Heart left ventricle (tissue), 16 donors: ENCODE results near the gene SRSF11. TPM values are rescaled to one million over a fixed set of nuclear protein-coding genes. Genes with fewer than 3 reads are reported as not detected.

Experiments
- ATAC-seq, 4 donors: fragments of 200-7000 bp; cut with Tn5 transposase; one replicate each; pipeline ENCODE4 v1.9.1; 2020 to 2022; ENCODE audit warnings: moderate library complexity in 4 of 4, mild to moderate bottlenecking in 3 of 4, moderate number of reproducible peaks in 1 of 4
- DNase-seq, 5 donors: peaks; one replicate each; pipeline ENCODE4 v3.0.0-alpha.2; 2020
- H3K27ac ChIP-seq, 12 donors: fragments of 200-600 bp; sonication (generic) in 4 of 12; one replicate each; pipeline versions ENCODE4 v1.5.0 to v1.8.0; 2016 to 2022; ENCODE audit warnings: mild to moderate bottlenecking in 2 of 12
- H3K27me3 ChIP-seq, 9 donors: fragments of 200-600 bp; sonication (generic) in 2 of 9; one replicate each; pipeline versions ENCODE4 v1.5.1 to v1.8.0; 2016 to 2022; ENCODE audit warnings: mild to moderate bottlenecking in 3 of 9
- H3K36me3 ChIP-seq, 9 donors: fragments of 200-600 bp; sonication (generic) in 2 of 9; one replicate each; pipeline versions ENCODE4 v1.5.0 to v1.8.0; 2018 to 2022; ENCODE audit warnings: mild to moderate bottlenecking in 2 of 9
- H3K4me1 ChIP-seq, 12 donors: fragments of 200-600 bp; sonication (generic) in 4 of 12; one replicate each; pipeline versions ENCODE4 v1.5.0 to v1.8.0; 2016 to 2022; ENCODE audit warnings: mild to moderate bottlenecking in 3 of 12
- H3K4me3 ChIP-seq, 12 donors: fragments of 200-600 bp; sonication (generic) in 4 of 12; one replicate each; pipeline versions ENCODE4 v1.5.0 to v1.8.0; 2017 to 2022; ENCODE audit warnings: mild to moderate bottlenecking in 9 of 12, moderate library complexity in 4 of 12
- H3K9me3 ChIP-seq, 12 donors: fragments of 200-600 bp; sonication (generic) in 4 of 12; one replicate each; pipeline versions ENCODE4 v1.5.0 to v1.8.0; 2016 to 2022; ENCODE audit warnings: mild to moderate bottlenecking in 1 of 12
- POLR2A ChIP-seq, 2 donors: fragments of 450-650 bp; IDR thresholded peaks; one replicate each; pipeline ENCODE4 v1.6.1; 2017; ENCODE audit warnings: antibody characterized with exemption in 2 of 2, mild to moderate bottlenecking in 2 of 2, moderate library complexity in 2 of 2
- WGBS, 4 donors: extraction: QIAGEN DNeasy Blood & Tissue Kit in 2 of 4; methylation state at CpG; one replicate each; pipeline versions ENCODE4 v1.1.5 to v1.1.7; 2013 to 2018; 5-methylcytosine and 5-hydroxymethylcytosine counted together
- intact Hi-C, 10 donors: fragments of 100-400 bp; cut with DNase I; formaldehyde crosslinking; loops; one replicate each; pipeline versions ENCODE4 v1.11.1 to v1.14.2; 2022
- polyA plus RNA-seq, 2 donors: library from polyadenylated mRNA; stranded (reverse); fragments of 200-250 nt; gene quantifications; one replicate each; pipeline ENCODE4 v1.2.3, GENCODE V29; 2013
- total RNA-seq, 9 donors: library from RNA; depleted of rRNA in 2 of 9; stranded (reverse); fragments of >200 nt in 2 of 9; fragmentation: NEBNext Ultra II Directional in 3 of 9; extraction: Animal tissue kit (Norgen Biotek cat#: 25700) in 3 of 9; gene quantifications; one replicate each; pipeline versions ENCODE4 v1.1.0 to v1.2.4, GENCODE V29; 2016 to 2023
- TF ChIP-seq, protein P1 (sequence below), 12 donors: fragments of 200-600 bp; sonication (generic) in 4 of 12; IDR thresholded peaks; one replicate each; pipeline versions ENCODE4 v1.5.0 to v1.8.0; 2018 to 2022; ENCODE audit warnings: antibody characterized with exemption in 12 of 12, mild to moderate bottlenecking in 5 of 12
- donor health status: ischemic (EF 13 %, LVEDD 7.1; RV severe dilation, severe dysfunction).
- donor health status: healthy with polysubstance abuse.
- donor health status: DM: no; HTN: yes; CAD: no.
- donor health status: DM: no; HTN: no; CAD: no.
- donor health status: ischemic (EF 25% LVEDD 6.9; RV normal size, moderate dysfunction).
- donor health status: ischemic (EF 25% LVEDD 5.7; RV mildly dilated, moderate dysfunction).
- donor health status: healthy.
- donor health status: DM: yes; HTN: yes; CAD: no.
- donor health status: ischemic (EF 35%, LVEDD 5.7; RV mildly dilated, moderate dysfunction).
- donor health status: nonischemic (EF 11% LVEDD 7.7; RV severe dilation, severe dysfunction).
- donor health status: DM: yes; HTN: yes; CAD: no.
- donor health status: PGD.
- donor health status: ischemic (EF 29% LVEDD 5.4; RV normal size, mild dysfunction).
- donor health status: nonischemic (EF 23%, LVEDD 6.1; RV moderate dilation, normal function).

SRSF11 gene
- total and polyA plus RNA-seq, 11 donors, result 27.9 to 73.2 (median 53.6) TPM

DNA sequence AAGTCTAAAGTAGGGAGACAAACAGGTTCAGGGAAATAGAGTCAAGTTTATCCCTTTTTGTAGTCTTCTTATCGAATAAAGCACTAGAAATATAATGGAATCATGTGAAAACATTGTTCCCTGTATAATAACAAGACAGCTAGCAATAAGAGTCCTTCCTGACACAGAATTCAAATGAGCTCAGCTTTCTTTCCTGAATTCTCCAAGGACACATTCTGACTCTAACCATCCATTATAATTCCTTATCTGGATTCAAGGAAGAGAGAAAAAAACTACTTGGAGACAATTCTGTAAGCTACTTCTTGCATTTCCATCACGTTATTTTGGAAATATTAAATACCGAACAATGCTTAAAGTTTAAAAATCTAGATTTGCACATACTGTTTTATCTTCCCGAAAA lies 74.6 kb downstream of the SRSF11 start:
- intact Hi-C loops, result no loop called here
- no peak for ATAC-seq
- H3K27ac ChIP-seq, result no peak overlapping the region
- no peaks in the 10 kb centered on the region for H3K27me3 ChIP-seq
- 77 to 91% (median 84%) methylated on average over 4 of the region's 4 CpGs for WGBS, 4 donors
- TF ChIP-seq, protein P1, sequence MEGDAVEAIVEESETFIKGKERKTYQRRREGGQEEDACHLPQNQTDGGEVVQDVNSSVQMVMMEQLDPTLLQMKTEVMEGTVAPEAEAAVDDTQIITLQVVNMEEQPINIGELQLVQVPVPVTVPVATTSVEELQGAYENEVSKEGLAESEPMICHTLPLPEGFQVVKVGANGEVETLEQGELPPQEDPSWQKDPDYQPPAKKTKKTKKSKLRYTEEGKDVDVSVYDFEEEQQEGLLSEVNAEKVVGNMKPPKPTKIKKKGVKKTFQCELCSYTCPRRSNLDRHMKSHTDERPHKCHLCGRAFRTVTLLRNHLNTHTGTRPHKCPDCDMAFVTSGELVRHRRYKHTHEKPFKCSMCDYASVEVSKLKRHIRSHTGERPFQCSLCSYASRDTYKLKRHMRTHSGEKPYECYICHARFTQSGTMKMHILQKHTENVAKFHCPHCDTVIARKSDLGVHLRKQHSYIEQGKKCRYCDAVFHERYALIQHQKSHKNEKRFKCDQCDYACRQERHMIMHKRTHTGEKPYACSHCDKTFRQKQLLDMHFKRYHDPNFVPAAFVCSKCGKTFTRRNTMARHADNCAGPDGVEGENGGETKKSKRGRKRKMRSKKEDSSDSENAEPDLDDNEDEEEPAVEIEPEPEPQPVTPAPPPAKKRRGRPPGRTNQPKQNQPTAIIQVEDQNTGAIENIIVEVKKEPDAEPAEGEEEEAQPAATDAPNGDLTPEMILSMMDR (IDR thresholded peaks at IDR 0.05), result no peak
- no peak for TF ChIP-seq POLR2A (IDR thresholded peaks at IDR 0.05)
- peaks cover 0 to 96% (median 84%) of the 10 kb centered on the region in 9 donors for H3K36me3 ChIP-seq
- no peak overlapping the region for H3K4me3 ChIP-seq
- no peaks in the 10 kb centered on the region for H3K4me1 ChIP-seq
- H3K9me3 ChIP-seq, result no peaks in the 10 kb centered on the region
- DNase-seq, result no peak

DNA sequence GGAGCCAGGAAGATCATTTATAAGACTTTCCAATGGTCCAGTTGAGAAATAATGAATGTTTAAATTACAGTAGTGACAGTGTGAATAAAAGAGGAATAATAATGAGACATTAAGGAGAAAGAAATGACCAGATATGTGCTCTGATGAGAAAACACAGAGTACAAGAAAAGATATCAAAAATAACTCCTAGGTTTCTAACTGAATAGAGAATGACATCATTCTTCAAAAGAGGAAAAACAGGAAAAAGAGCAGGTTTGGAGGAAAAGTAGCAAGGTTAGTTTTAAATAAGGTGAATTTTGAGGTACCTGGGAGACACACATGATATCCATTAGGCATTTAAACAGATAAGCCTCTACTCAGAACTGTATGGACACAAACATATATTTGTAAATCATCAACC lies 78.3 kb downstream of the SRSF11 start:
- intact Hi-C loops, result no loop called here
- H3K27ac ChIP-seq, result no peak overlapping the region
- TF ChIP-seq, protein P1 (IDR thresholded peaks at IDR 0.05), result no peak
- no peak for TF ChIP-seq POLR2A (IDR thresholded peaks at IDR 0.05)
- H3K4me1 ChIP-seq, result no peaks in the 10 kb centered on the region
- no peaks in the 10 kb centered on the region for H3K27me3 ChIP-seq
- H3K36me3 ChIP-seq, result peaks cover 0 to 74% (median 61%) of the 10 kb centered on the region in 9 donors
- ATAC-seq (no peak), DNase-seq (no peak)
- H3K4me3 ChIP-seq, result no peak overlapping the region
- H3K9me3 ChIP-seq, result no peaks in the 10 kb centered on the region

Other genes with a start within 250 kb of the SRSF11 start
- 10 to 100 TPM in 7 of 9 donors, 1 to 10 TPM in 2; 8.4 to 13.0 (median 11.2) TPM for gene LRRC40, start 15.8 kb upstream of the SRSF11 start, total RNA-seq
- gene LRRC40, start 15.8 kb upstream of the SRSF11 start, polyA plus RNA-seq, result 10 to 100 TPM in 1 of 2 donors, 1 to 10 TPM in 1; 6.7 to 10.6 TPM
- gene ANKRD13C, start 133.3 kb downstream of the SRSF11 start, total RNA-seq, result 10 to 100 TPM in 7 of 9 donors, 1 to 10 TPM in 2; 8.5 to 14.8 (median 11.1) TPM
- gene ANKRD13C, start 133.3 kb downstream of the SRSF11 start, polyA plus RNA-seq, result 10 to 100 TPM in 1 of 2 donors, 1 to 10 TPM in 1; 4.0 to 10.0 TPM
- 1 to 10 TPM in 7 of 9 donors, under 1 TPM in 2; 0.74 to 3.9 (median 1.6) TPM for gene CTH, start 189.9 kb downstream of the SRSF11 start, total RNA-seq
- gene CTH, start 189.9 kb downstream of the SRSF11 start, polyA plus RNA-seq, result 1 to 10 TPM; 1.5 to 2.7 TPM